HG02981 (cell line): ENCODE data around the gene TTC39C.
"Not testable (repeated sequence)": the region's sequence is repeated elsewhere in the genome, so short reads cannot be mapped to it uniquely, and the experiment has no call there.

Experiments
- ATAC-seq: cut with Tn5 transposase; IDR thresholded peaks from one replicate; pipeline ENCODE4 v1.9.1; 2021; ENCODE audit warnings: mild to moderate bottlenecking, moderate library complexity; ENCODE audit not compliant: unreplicated experiment

TTC39C gene

DNA sequence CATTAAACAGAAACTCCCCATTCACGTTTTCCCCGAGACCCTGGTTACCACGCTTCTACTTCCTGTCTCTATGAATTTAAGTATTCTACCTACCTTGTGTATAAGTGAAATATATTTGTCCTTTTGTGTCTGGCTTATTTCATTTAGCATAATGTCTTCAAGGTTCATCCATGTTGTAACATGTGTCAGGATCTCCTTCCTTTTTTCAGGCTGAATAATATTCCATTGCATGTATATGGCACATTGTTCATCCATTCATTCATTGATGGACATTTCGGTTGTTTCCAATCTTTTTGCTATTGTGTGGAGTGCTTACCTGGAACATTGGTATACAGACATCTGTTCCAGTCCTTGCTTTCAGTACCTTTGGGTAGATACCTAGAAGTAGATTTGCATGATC lies 106.1 kb downstream of the TTC39C start:
- no peak for ATAC-seq

- no peak for ATAC-seq
These were observed 107.1 kb downstream of the TTC39C start for GRCh38 chr18:24121625-24122024.

DNA sequence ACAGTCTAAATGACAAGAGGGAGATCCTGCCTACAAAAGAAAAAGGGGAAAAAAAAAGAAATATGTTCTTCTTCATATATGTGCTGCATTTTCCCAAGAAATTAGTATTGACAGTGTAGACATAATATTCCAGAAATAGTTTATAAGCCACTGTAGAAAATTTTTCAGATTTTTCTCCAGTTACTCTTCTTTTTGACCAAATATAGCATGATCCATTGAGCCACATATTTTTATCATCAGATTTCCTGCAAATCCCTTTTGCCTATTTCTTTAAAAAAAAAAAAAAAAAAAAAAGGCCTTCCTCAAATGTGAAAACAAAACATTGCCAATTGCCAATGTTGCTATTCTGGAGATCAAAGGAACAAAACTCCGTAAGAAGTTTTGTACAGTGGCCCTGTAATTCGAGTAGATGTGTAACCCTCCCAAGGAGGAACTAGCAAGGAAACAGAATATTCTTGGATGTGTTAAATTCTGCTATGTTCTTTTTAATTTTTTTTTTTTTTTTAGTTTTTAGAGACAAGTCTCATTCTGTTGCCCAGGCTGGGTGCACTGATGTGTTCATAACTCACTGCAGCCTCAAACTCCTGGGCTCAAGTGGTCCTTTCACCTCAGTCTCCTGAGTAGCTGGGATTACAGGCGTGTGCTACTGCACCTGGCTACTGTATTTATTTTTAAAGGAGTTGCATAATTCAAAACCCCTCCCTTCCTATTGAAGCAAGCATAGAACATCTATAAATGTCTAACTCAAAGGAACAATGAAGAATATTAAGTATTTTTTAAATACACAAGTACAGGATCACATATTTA lies 111.8 kb downstream of the TTC39C start:
- ATAC-seq, result no peak

- no peak for ATAC-seq
These were observed 113.2 kb downstream of the TTC39C start for GRCh38 chr18:24127735-24128134.

GRCh38 chr18:24128700-24129099 lies 114.1 kb downstream of the TTC39C start:
- ATAC-seq, result no peak

GRCh38 chr18:24130494-24130893 lies 115.9 kb downstream of the TTC39C start:
- no peak for ATAC-seq

DNA sequence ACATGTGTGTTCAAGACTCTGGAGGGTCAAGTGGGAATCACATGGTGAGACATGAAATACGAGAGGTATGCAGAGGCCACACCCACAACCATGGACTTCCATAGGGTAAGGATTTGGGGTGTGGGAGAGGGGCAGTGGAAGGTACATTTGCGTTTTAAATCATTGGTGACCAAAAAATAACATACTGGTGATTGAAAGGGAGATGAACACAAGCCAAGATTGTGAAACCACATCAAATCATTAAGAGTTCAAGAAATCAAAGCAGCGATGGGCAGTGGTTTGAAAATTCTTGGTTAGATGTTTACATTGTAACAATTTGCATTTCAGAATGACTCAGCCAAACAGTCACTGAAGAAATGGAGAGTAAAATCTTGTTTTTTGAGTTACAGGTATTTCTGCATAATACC lies 122.4 kb downstream of the TTC39C start:
- ATAC-seq, result no peak

DNA sequence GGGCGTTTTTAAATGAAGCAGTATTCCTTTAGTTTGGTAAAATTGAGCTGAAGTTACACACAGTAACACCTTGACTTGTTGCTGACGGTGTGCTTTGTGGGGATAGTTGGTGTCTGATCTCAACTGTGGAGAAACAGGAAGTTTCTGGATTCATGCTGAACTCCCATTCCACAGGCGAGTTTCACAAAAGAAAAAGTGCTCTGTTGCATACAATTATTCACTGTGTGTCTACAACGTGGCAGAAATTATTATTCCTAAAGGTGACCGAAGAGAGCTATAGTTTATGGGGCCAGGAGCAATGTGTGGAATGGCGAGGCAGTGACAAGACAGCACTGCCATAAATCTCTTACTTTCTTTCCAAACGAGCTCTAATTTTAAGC lies 123.8 kb downstream of the TTC39C start:
- no peak for ATAC-seq

GRCh38 chr18:24138789-24139616 lies 124.4 kb downstream of the TTC39C start, which contains the start of gene CABYR:
CABYR (plus strand) TSS chr18:24139062; CDS start chr18:24143115, 4,053 bp downstream.
- ATAC-seq, result peak; percentile 91

GRCh38 chr18:24140697-24141096 lies 126.1 kb downstream of the TTC39C start:
- no peak for ATAC-seq

GRCh38 chr18:24142376-24142775 lies 127.8 kb downstream of the TTC39C start:
- ATAC-seq, result no peak

- ATAC-seq, result not testable (repeated sequence)
These were observed 135.0 kb downstream of the TTC39C start for GRCh38 chr18:24149591-24149990.

- no peak for ATAC-seq
These were observed 138.8 kb downstream of the TTC39C start for GRCh38 chr18:24153397-24153796.

- no peak for ATAC-seq
These were observed 143.3 kb downstream of the TTC39C start for GRCh38 chr18:24157855-24158254.

- ATAC-seq, result no peak
These were observed 145.5 kb downstream of the TTC39C start for GRCh38 chr18:24160086-24160485.

GRCh38 chr18:24161304-24161703 lies 146.8 kb downstream of the TTC39C start:
- no peak for ATAC-seq

DNA sequence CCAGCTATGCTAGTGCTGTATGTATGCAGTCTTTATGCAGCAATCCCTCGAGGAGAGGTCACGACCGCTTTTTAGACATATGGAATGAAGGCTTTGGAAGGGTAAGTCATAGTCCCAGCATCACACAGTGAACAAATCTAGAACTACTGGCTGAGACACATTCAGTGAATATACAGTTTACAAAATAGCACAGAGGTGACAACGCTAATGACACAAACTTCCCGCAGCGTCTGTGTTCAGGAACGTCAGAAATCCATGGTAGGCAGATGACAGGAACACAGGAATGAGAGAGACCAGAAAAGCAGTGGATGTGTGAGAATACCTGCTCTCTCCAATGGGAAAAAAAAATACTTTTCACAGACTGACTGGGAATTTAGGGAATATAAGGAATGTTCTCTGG lies 153.9 kb downstream of the TTC39C start:
- no peak for ATAC-seq

- no peak for ATAC-seq
These were observed 155.8 kb downstream of the TTC39C start for GRCh38 chr18:24170360-24170759.

DNA sequence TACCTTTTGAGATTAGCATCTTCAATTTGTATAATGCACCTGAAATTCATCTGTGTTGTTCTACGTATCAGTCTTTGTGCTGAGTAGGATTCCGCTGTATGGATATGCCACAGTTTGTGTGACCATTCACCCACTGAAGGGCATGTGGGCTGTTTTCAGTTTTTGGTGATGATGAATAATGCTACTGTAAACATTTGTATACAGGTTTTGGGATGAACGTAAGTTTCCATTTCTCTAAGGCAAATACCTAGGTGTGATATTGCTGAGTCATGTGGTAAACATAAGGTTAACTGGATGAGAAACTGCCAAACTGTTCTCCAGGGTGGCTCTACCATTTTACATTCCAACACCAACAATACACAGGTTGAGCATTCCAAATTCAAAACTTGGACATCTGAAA lies 159.4 kb downstream of the TTC39C start:
- no peak for ATAC-seq

GRCh38 chr18:24176727-24177416 lies 162.3 kb downstream of the TTC39C start:
- ATAC-seq, result peak; percentile 88

DNA sequence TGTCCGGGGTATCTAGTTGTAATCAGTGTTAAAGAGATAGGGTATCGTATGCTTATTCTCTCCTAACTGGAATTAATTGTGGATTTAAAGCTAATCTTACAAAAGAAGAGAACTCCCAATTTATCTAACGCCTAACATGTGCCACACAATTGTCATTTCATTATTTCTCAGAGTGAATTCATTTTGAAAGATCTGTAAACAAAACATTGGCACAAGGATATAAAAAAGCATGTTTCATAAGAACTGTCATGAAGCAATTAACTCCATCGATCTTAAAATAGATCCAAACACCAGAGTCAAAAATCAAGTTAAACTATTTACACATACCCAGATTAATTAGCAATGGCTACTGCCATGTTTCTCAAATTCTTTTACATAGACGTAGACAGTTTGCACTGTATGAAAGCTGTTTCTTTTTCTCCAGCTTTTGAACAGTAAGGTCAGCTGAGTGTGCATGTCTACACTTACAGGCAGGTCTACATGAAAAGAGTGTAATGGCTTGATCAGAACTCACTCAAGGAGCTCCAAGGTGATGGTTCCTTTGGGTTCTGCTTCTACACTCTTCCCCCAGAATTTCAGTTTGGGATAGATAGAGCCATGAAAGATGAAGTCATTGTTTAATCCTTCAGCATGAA lies 163.1 kb downstream of the TTC39C start:
- no peak for ATAC-seq
